GM12878 (cell line): ENCODE measurements around the gene PPFIBP1. TPM values are rescaled to one million over a fixed set of nuclear protein-coding genes. Genes with fewer than 3 reads are reported as not detected.

Experiments
- ATAC-seq: fragments of 200-7000 bp; cut with Tn5 transposase; 3 replicates; pipeline ENCODE4 v1.9.1; 2020; ENCODE audit warnings: mild to moderate bottlenecking, moderate library complexity
- BruUV-seq: library from RNA; stranded (reverse); fragments of 400-500 nt; replicated peaks from 2 replicates; lab custom pipeline; 2021; lab: Mats Ljungman, UMichigan
- CTCF ChIA-PET: fragments of 300-600 bp; sonication (Branson Sonifier 250); formaldehyde crosslinking; extraction: SDS; loops from one replicate; lab custom pipeline; 2021; ENCODE audit warnings: inconsistent platforms; lab: Yijun Ruan, JAX
- POLR2A ChIA-PET: fragments of 350-600 bp; formaldehyde crosslinking; extraction: SDS; loops from one replicate; lab custom pipeline; 2021; ENCODE audit warnings: inconsistent platforms; lab: Charles Lee
- RAD21 ChIA-PET: fragments of 300-600 bp; sonication (Branson Sonifier 250); formaldehyde crosslinking; loops from one replicate; lab custom pipeline; 2023; ENCODE audit warnings: antibody characterized with exemption; ENCODE audit not compliant: unreplicated experiment; lab: Charles Lee
- SMC1A ChIA-PET: fragments of 300-600 bp; sonication (Branson Sonifier 250); formaldehyde crosslinking; loops from one replicate; lab custom pipeline; 2023; ENCODE audit not compliant: unreplicated experiment, uncharacterized antibody; lab: Charles Lee
- DNase-seq: peaks from one replicate; pipeline ENCODE4 v3.0.0-alpha.2; 2011; ENCODE audit warnings: low read depth, low spot score
- FAIRE-seq: peaks from 3 replicates; lab custom pipeline; 2011; peaks lifted over from hg19 to GRCh38; lab: Jason Lieb, UNC
- H2AFZ ChIP-seq: 2 replicates; pipeline ENCODE4 v1.6.0; 2011; ENCODE audit warnings: low read depth, low read length, control low read depth; ENCODE audit not compliant: control insufficient read depth
- H3K27ac ChIP-seq: 2 replicates; pipeline ENCODE4 v1.5.1; 2011; ENCODE audit warnings: control low read depth; ENCODE audit not compliant: control insufficient read depth, insufficient read depth
- H3K27me3 ChIP-seq, 2 experiments: replicated peaks in 1 of 2; 2 replicates each; pipeline versions ENCODE4 v1.6.0 to v1.6.1; 2011; ENCODE audit warnings: low read length in 1 of 2; ENCODE audit not compliant: control insufficient read depth in 2 of 2, insufficient read depth in 2 of 2
- H3K36me3 ChIP-seq, 2 experiments: 2 replicates each; pipeline ENCODE4 v1.5.1; 2011; ENCODE audit warnings: low read length in 1 of 2; ENCODE audit not compliant: control insufficient read depth in 2 of 2, insufficient read depth in 2 of 2
- H3K4me1 ChIP-seq: 2 replicates; pipeline ENCODE4 v1.6.1; 2011; ENCODE audit warnings: mild to moderate bottlenecking, low read length, moderate library complexity, mixed read lengths; ENCODE audit not compliant: control insufficient read depth, insufficient read depth
- H3K4me2 ChIP-seq: 2 replicates; pipeline ENCODE4 v1.6.0; 2011; ENCODE audit warnings: control low read depth; ENCODE audit not compliant: control insufficient read depth, insufficient read depth
- H3K4me3 ChIP-seq: fragments of 200-600 bp; sonication (generic); 2 replicates; pipeline ENCODE4 v1.5.1; 2016
- H3K79me2 ChIP-seq: 2 replicates; pipeline ENCODE4 v1.6.0; 2011; ENCODE audit warnings: low read length; ENCODE audit not compliant: control insufficient read depth, insufficient read depth
- H3K9ac ChIP-seq: 2 replicates; pipeline ENCODE4 v1.8.0; 2011; ENCODE audit warnings: low read length, control low read depth, mixed read lengths; ENCODE audit not compliant: control insufficient read depth, insufficient read depth
- H3K9me3 ChIP-seq: replicated peaks from 3 replicates; pipeline ENCODE4 v1.5.1; 2011; ENCODE audit warnings: mild to moderate bottlenecking, low read length; ENCODE audit not compliant: control insufficient read depth, insufficient read depth
- H4K20me1 ChIP-seq: 2 replicates; pipeline ENCODE4 v1.6.0; 2011; ENCODE audit not compliant: control insufficient read depth, insufficient read depth
- BHLHE40 ChIP-seq, 2 experiments: fragments of 450-650 bp in 1 of 2; IDR thresholded peaks; 2 replicates each; pipeline ENCODE4 v1.6.1; 2011 to 2017; ENCODE audit warnings: low read depth in 2 of 2, borderline replicate concordance in 1 of 2, improper control_type of control experiment in 1 of 2, low read length in 1 of 2, mild to moderate bottlenecking in 1 of 2
- E4F1 ChIP-seq: fragments of 450-650 bp; IDR thresholded peaks from 2 replicates; pipeline ENCODE4 v1.6.1; 2018; ENCODE audit warnings: borderline replicate concordance, mild to moderate bottlenecking; ENCODE audit not compliant: partially characterized antibody
- ESRRA ChIP-seq: IDR thresholded peaks from 2 replicates; pipeline ENCODE4 v1.6.1; 2012; ENCODE audit warnings: mild to moderate bottlenecking, low read length, improper control_type of control experiment
- IRF3 ChIP-seq: fragments of 450-650 bp; IDR thresholded peaks from 2 replicates; pipeline ENCODE4 v1.6.1; 2014; ENCODE audit warnings: mild to moderate bottlenecking
- PAX5 ChIP-seq: IDR thresholded peaks from 2 replicates; pipeline ENCODE4 v1.6.1; 2011; ENCODE audit warnings: low read depth, low read length, borderline replicate concordance
- POLR2AphosphoS5 ChIP-seq: IDR thresholded peaks from 2 replicates; pipeline ENCODE4 v1.6.1; 2011; ENCODE audit warnings: mild to moderate bottlenecking, low read length, inconsistent platforms
- POU2F2 ChIP-seq: IDR thresholded peaks from 3 replicates; pipeline ENCODE4 v1.6.1; 2011; ENCODE audit warnings: low read depth, mild to moderate bottlenecking, low read length, borderline replicate concordance
- RAD21 ChIP-seq: IDR thresholded peaks from 2 replicates; pipeline ENCODE4 v1.6.1; 2011; ENCODE audit warnings: mild to moderate bottlenecking, low read depth, low read length, moderate library complexity; ENCODE audit not compliant: insufficient read depth
- SIN3A ChIP-seq: IDR thresholded peaks from 2 replicates; pipeline ENCODE4 v1.6.1; 2012; ENCODE audit warnings: low read depth, low read length, improper control_type of control experiment
- ZNF592 ChIP-seq: fragments of 450-650 bp; IDR thresholded peaks from 2 replicates; pipeline ENCODE4 v1.6.1; 2017; ENCODE audit warnings: mild to moderate bottlenecking, moderate library complexity
- WGBS: methylation state at CpG from one replicate; pipeline ENCODE4 v1.1.6; 2016; ENCODE audit warnings: low lambda C conversion rate; ENCODE audit not compliant: insufficient replicate concordance, insufficient coverage; ENCODE audit errors: missing lambda C conversion rate; 5-methylcytosine and 5-hydroxymethylcytosine counted together
- in situ Hi-C: fragments of 300-500 bp; cut with MboI; formaldehyde crosslinking; loops from 9 replicates; pipeline ENCODE4 v1.14.3; 2018; ENCODE audit warnings: mixed read lengths
- intact Hi-C: fragments of 100-400 bp; cut with micrococcal nuclease; formaldehyde crosslinking; loops from one replicate; pipeline ENCODE4 v1.14.2; 2022; ENCODE audit not compliant: unreplicated experiment
- polyA plus RNA-seq, 11 experiments: library from polyadenylated mRNA; depleted of rRNA in 4 of 11; unstranded in 6 of 11; stranded (reverse) in 5 of 11; fragments of >200 nt; fragmentation: Nextera tagmentation in 4 of 11; fragmentation: Illumina TruSeq in 1 of 11; extraction: Ambion mirVana in 4 of 11; extraction: Trizol in 1 of 11; gene quantifications; 1 replicate in 1 of 11; 2 replicates in 10 of 11; pipeline versions ENCODE4 v1.2.1 to v1.2.3, GENCODE V29; 2011 to 2016; ENCODE audit warnings: inconsistent platforms in 2 of 11, missing spikeins in 2 of 11, low read depth in 1 of 11
- total RNA-seq, 4 experiments: library from RNA; depleted of rRNA in 3 of 4; stranded (reverse); fragments of >200 nt in 3 of 4; fragmentation: Illumina TruSeq in 1 of 4; extraction: Trizol in 1 of 4; gene quantifications; 2 replicates each; pipeline versions ENCODE4 v1.2.1 to v1.2.3, GENCODE V29; 2013 to 2021
- TF ChIP-seq, protein P1 (sequence below): fragments of 450-650 bp; IDR thresholded peaks from 2 replicates; pipeline ENCODE4 v1.6.1; 2017; ENCODE audit warnings: mild to moderate bottlenecking
- TF ChIP-seq, protein P2 (sequence below), 3 experiments: IDR thresholded peaks in 2 of 3; conservative IDR thresholded peaks in 1 of 3; 2 replicates each; pipeline ENCODE4 v1.5.1; 2011; ENCODE audit warnings: low read depth in 3 of 3, low read length in 3 of 3, mild to moderate bottlenecking in 3 of 3, control low read depth in 2 of 3, moderate library complexity in 2 of 3, inconsistent platforms in 1 of 3, mixed read lengths in 1 of 3; ENCODE audit not compliant: control insufficient read depth in 2 of 3, insufficient read depth in 1 of 3; ENCODE audit errors: extremely low read depth in 1 of 3

PPFIBP1 gene
- total and polyA plus RNA-seq, 10 of the 15 experiments (the other 5 are each of a cell fraction or from before 2014, with no cell fraction given) = 0.47 to 7.8 (median 3.6) TPM

DNA sequence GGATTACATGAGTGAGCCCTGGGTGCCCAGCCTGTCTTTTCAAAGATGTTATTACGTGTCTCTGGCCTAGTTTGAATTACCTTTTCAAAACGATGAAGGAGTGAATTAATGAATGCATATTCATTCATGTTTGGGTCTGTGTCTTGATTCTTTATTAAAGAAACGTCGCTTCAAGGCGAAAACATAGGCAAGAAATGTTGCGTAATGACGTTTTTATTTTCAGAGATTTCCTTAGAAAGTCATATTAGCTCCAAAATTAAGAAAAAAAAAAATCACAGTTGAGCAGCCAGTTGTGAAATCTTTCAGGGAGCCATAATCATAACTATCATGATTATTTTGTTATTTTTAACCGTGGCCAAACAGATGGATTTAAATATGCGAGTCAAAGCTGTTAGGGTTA lies 3.5 kb downstream of the PPFIBP1 start:
- Histone ChIP-seq H4K20me1 (no peaks in the 10 kb centered on the region), H2AFZ (no peak overlapping the region), H3K4me3 (no peak overlapping the region), H3K79me2 (peaks cover 37% of the 10 kb centered on the region), H3K27me3 (no peaks in the 10 kb centered on the region), H3K9ac (no peak overlapping the region), H3K4me1 (peaks cover 17% of the 10 kb centered on the region), H3K27ac (no peak overlapping the region), H3K36me3 (no peaks in the 10 kb centered on the region), H3K4me2 (no peak overlapping the region), H3K9me3 (no peaks in the 10 kb centered on the region; the same call in 2 of the 3 replicates)
- in situ Hi-C loops (no loop called here), intact Hi-C loops (no loop called here)
- CTCF ChIA-PET = no interaction called here
- RAD21 ChIA-PET = no interaction called here
- SMC1A ChIA-PET = no interaction called here
- whole genome bisulfite sequencing = 61% methylated on average over 9 of the region's 9 CpGs
- no peak for DNase-seq
- POLR2A ChIA-PET = no interaction called here
- BruUV-seq = no TSS peak
- no peak for ATAC-seq
- no peak for FAIRE-seq
- TF ChIP-seq E4F1 = no peak
- TF ChIP-seq, protein P1, sequence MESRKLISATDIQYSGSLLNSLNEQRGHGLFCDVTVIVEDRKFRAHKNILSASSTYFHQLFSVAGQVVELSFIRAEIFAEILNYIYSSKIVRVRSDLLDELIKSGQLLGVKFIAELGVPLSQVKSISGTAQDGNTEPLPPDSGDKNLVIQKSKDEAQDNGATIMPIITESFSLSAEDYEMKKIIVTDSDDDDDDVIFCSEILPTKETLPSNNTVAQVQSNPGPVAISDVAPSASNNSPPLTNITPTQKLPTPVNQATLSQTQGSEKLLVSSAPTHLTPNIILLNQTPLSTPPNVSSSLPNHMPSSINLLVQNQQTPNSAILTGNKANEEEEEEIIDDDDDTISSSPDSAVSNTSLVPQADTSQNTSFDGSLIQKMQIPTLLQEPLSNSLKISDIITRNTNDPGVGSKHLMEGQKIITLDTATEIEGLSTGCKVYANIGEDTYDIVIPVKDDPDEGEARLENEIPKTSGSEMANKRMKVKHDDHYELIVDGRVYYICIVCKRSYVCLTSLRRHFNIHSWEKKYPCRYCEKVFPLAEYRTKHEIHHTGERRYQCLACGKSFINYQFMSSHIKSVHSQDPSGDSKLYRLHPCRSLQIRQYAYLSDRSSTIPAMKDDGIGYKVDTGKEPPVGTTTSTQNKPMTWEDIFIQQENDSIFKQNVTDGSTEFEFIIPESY = no peak
- TF ChIP-seq PAX5 = no peak
- no peak for TF ChIP-seq BHLHE40 (IDR thresholded peaks at IDR 0.05; ENCODE audit: borderline replicate concordance in 1 of 2, low read depth in 2 of 2, low read length in 1 of 2)
- TF ChIP-seq ZNF592 = no peak
- TF ChIP-seq RAD21 = no peak
- TF ChIP-seq ESRRA = no peak
- TF ChIP-seq SIN3A = no peak
- no peak for TF ChIP-seq POU2F2
- TF ChIP-seq, protein P2, sequence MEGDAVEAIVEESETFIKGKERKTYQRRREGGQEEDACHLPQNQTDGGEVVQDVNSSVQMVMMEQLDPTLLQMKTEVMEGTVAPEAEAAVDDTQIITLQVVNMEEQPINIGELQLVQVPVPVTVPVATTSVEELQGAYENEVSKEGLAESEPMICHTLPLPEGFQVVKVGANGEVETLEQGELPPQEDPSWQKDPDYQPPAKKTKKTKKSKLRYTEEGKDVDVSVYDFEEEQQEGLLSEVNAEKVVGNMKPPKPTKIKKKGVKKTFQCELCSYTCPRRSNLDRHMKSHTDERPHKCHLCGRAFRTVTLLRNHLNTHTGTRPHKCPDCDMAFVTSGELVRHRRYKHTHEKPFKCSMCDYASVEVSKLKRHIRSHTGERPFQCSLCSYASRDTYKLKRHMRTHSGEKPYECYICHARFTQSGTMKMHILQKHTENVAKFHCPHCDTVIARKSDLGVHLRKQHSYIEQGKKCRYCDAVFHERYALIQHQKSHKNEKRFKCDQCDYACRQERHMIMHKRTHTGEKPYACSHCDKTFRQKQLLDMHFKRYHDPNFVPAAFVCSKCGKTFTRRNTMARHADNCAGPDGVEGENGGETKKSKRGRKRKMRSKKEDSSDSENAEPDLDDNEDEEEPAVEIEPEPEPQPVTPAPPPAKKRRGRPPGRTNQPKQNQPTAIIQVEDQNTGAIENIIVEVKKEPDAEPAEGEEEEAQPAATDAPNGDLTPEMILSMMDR (IDR thresholded peaks at IDR 0.05 in 2 of 3, conservative IDR thresholded peaks at IDR 0.05 in 1 of 3; ENCODE audit: control insufficient read depth in 2 of 3, extremely low read depth in 1 of 3, insufficient read depth in 1 of 3, low read depth in 3 of 3, low read length in 3 of 3) = no peak
- TF ChIP-seq IRF3 = no peak
- TF ChIP-seq POLR2AphosphoS5 = no peak
